Muscle layer of duodenum (tissue), 2 donors: ENCODE results near the gene ANKS1A.

ENCODE experiments used
- H3K27ac ChIP-seq: one replicate; pipeline ENCODE4 v1.7.0; 2013; ENCODE audit warnings: mild to moderate bottlenecking, low read length
- H3K27me3 ChIP-seq: one replicate; pipeline ENCODE4 v1.7.0; 2013; ENCODE audit warnings: low read depth, mild to moderate bottlenecking, control low read depth, low read length
- H3K36me3 ChIP-seq, 2 donors: one replicate each; pipeline ENCODE4 v1.7.0; 2013; ENCODE audit warnings: low read length in 2 of 2, control low read depth in 1 of 2, mild to moderate bottlenecking in 1 of 2; ENCODE audit not compliant: insufficient read depth in 2 of 2, control insufficient read depth in 1 of 2
- H3K4me1 ChIP-seq, 2 donors: one replicate each; pipeline ENCODE4 v1.7.0; 2013; ENCODE audit warnings: low read length in 2 of 2, mild to moderate bottlenecking in 2 of 2, control low read depth in 1 of 2, moderate library complexity in 1 of 2; ENCODE audit not compliant: insufficient read depth in 2 of 2, control insufficient read depth in 1 of 2
- H3K4me3 ChIP-seq, 2 donors: one replicate each; pipeline ENCODE4 v1.7.0; 2013; ENCODE audit warnings: low read length in 2 of 2, low read depth in 1 of 2, mild to moderate bottlenecking in 1 of 2
- H3K9me3 ChIP-seq, 2 donors: one replicate each; pipeline ENCODE4 v1.7.0; 2013; ENCODE audit warnings: low read length in 2 of 2, control low read depth in 1 of 2, mild to moderate bottlenecking in 1 of 2; ENCODE audit not compliant: control insufficient read depth in 1 of 2
- donor health status: healthy.

The ANKS1A gene

GRCh38 chr6:35061102-35061615 lies 172.1 kb downstream of the ANKS1A start:
- H3K4me1 ChIP-seq: peaks cover 0 to 70% of the 10 kb centered on the region in 2 donors
- no peaks in the 10 kb centered on the region for H3K27me3 ChIP-seq
- no peaks in the 10 kb centered on the region for H3K9me3 ChIP-seq
- H3K36me3 ChIP-seq: peaks cover 47 to 59% of the 10 kb centered on the region in 2 donors
- H3K4me3 ChIP-seq: peak overlapping the region in 1 of 2 donors; percentile 51
- no peak overlapping the region for H3K27ac ChIP-seq

DNA sequence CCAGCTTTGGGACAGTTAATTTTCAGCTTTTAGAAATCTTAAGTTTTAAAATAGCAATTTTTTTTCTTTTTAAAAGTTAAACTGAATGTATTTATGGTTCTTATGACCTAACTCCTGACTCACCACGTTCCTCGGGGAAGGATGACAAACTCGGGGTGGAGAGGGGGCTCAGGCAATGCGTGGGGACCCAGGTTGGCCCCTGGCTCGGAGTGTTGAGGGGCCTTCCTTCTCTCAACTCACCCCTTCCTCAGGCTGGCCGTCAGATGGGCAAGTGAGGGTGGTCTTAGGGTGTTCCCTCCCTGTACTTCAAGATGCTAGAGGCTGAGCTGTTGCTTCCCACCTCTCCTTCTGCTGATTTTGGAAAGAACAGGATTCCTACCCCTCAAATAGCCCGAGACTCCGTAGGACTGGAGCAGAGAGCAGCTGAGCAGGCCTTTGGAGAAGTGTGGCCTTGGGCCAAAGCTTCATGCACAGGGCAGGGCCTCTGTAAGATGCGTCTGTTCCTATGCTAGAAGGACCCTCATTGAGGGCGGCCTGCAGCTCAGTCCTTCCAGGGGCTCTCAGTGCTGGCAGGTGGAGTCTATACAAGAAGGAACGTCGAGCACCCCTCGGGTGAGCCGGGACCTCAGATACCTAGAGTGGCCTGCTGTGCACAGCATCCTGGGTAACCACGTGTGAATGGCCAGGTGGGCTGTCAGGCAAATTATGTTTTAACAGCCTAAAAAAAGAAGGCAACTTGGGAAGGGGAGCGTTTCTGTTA lies 172.8 kb downstream of the ANKS1A start:
- no peaks in the 10 kb centered on the region for H3K9me3 ChIP-seq
- H3K27ac ChIP-seq: no peak overlapping the region
- H3K36me3 ChIP-seq: peaks cover 50 to 66% of the 10 kb centered on the region in 2 donors
- peaks cover 0 to 70% of the 10 kb centered on the region in 2 donors for H3K4me1 ChIP-seq
- H3K4me3 ChIP-seq: peak overlapping the region in 1 of 2 donors; percentile 51
- no peaks in the 10 kb centered on the region for H3K27me3 ChIP-seq

DNA sequence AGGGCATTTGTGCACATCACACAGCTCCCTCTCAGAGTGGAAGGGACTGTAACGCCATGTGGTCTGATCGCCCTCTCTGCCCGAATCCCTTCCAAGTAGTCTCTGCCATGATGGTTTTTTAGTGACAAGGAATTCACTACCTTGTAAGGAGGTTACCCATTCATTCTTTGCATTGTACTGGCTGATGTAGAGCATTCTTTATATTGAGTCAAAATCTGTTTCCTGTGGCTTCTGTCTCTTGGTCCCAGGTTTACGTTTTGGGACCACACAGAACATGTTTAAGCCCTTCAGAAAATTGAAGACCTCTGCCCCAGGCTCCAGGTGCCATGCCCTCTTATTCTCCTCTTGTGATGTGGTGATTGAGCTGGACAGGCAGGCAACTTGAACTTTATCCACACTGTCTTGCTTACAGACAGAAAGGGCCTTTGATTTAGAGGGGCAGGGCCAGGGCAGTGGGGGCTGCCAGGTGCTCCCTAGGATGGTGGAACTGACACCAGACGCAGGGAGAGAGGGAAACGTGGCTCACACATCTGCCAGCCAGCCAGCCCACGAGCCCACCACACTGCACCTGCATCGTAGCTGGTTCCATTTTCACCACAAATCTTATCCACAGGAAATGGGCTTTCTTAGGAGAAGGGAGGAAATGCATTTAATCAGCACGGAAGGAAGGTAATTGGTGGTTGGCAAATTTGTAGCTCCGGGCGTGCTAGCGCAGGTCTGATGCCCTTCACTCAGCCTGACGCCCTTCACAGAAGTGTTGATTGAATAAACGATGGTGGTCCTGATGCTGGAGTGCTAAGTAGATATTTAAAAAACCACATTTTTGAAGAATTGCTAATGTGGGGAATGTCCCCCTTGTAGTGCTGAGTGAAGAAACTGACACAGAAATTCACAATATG lies 173.9 kb downstream of the ANKS1A start:
- peaks cover 0 to 69% of the 10 kb centered on the region in 2 donors for H3K4me1 ChIP-seq
- H3K27me3 ChIP-seq: no peaks in the 10 kb centered on the region
- H3K9me3 ChIP-seq: no peaks in the 10 kb centered on the region
- H3K4me3 ChIP-seq: no peak overlapping the region
- H3K27ac ChIP-seq: no peak overlapping the region
- H3K36me3 ChIP-seq: peaks cover 49 to 71% of the 10 kb centered on the region in 2 donors

GRCh38 chr6:35063701-35064280 lies 174.7 kb downstream of the ANKS1A start:
- Histone ChIP-seq H3K27ac (peak overlapping the region; percentile 61), H3K36me3 (peaks cover 40 to 65% of the 10 kb centered on the region in 2 donors), H3K4me3 (no peak overlapping the region), H3K4me1 (peaks cover 0 to 73% of the 10 kb centered on the region in 2 donors), H3K27me3 (no peaks in the 10 kb centered on the region), H3K9me3 (no peaks in the 10 kb centered on the region)

- Histone ChIP-seq H3K27ac (peak overlapping the region; percentile 61), H3K36me3 (peaks cover 40 to 60% of the 10 kb centered on the region in 2 donors), H3K4me1 (peaks cover 0 to 68% of the 10 kb centered on the region in 2 donors), H3K4me3 (no peak overlapping the region), H3K9me3 (no peaks in the 10 kb centered on the region), H3K27me3 (no peaks in the 10 kb centered on the region)
These were observed 175.2 kb downstream of the ANKS1A start for GRCh38 chr6:35064290-35064689.

- Histone ChIP-seq H3K27ac (peak overlapping the region; percentile 61), H3K4me1 (peaks cover 0 to 64% of the 10 kb centered on the region in 2 donors), H3K9me3 (no peaks in the 10 kb centered on the region), H3K36me3 (peaks cover 39 to 54% of the 10 kb centered on the region in 2 donors), H3K27me3 (no peaks in the 10 kb centered on the region), H3K4me3 (no peak overlapping the region)
These were observed 175.8 kb downstream of the ANKS1A start for GRCh38 chr6:35064757-35065440.

DNA sequence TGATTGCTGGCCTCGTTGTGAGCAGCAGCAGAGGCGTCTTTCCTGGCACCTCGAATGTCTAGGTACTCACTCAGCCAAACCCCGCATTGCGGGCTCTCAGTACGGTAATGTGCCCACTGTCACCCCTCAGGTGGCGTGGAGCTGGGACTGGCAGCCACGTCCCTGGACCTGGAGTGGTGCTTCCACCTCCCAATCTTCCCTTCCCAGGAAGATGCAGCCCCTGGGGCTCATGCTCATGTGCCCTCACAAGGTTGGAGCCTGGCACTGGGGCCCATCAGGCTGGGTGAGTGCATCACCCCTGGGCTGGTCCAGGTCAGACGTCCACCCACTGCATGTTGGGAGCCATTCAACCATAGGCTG lies 176.4 kb downstream of the ANKS1A start:
- Histone ChIP-seq H3K27me3 (no peaks in the 10 kb centered on the region), H3K4me1 (peaks cover 0 to 61% of the 10 kb centered on the region in 2 donors), H3K9me3 (no peaks in the 10 kb centered on the region), H3K27ac (no peak overlapping the region), H3K4me3 (no peak overlapping the region), H3K36me3 (peaks cover 34 to 49% of the 10 kb centered on the region in 2 donors)

DNA sequence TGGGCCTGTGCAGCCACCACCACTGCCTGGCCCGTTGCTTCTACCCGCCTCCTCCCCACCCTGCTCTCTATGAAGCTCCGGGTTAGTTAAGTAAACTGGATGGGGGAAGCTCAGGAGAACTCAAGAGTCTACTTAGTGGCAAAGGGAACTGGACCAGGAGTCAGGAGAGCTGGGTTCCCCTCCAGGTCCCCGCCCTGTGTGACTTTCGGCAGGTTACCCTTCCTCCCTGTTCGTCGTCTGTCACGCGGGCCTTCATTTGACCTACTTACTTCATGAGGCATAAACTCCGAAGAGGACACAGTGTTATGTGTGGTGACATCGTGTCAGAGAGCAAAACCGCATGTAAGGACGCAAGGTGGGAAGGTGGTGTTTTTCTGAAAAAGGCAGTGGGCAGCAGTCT lies 176.8 kb downstream of the ANKS1A start:
- Histone ChIP-seq H3K27me3 (no peaks in the 10 kb centered on the region), H3K4me1 (peaks cover 0 to 56% of the 10 kb centered on the region in 2 donors), H3K9me3 (no peaks in the 10 kb centered on the region), H3K4me3 (no peak overlapping the region), H3K27ac (no peak overlapping the region), H3K36me3 (peaks cover 30 to 47% of the 10 kb centered on the region in 2 donors)

DNA sequence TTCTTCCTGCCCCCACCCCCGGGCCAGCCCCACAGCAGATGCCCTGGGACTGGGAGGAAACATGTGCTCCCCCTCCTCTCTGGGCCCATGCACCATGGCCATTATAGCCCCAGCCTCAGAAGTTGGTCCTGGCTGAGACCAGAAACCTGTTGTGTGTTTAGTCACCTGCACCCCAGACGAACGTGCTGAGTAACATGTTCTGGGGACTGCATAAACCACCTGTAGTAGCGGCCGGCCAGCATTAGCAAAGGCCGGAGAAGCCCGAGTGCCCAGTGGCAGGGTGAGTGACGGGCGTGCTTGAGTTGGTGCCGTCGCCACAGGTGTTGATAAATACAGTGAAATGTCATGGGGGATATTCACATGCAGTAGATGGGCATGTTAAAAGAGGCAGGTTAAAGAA lies 178.2 kb downstream of the ANKS1A start:
- no peak overlapping the region for H3K27ac ChIP-seq
- peaks cover 18 to 48% of the 10 kb centered on the region in 2 donors for H3K36me3 ChIP-seq
- H3K4me3 ChIP-seq: no peak overlapping the region

GRCh38 chr6:35068206-35068605 lies 179.2 kb downstream of the ANKS1A start:
- Histone ChIP-seq H3K36me3 (peaks cover 19 to 46% of the 10 kb centered on the region in 2 donors), H3K4me1 (peaks cover 0 to 58% of the 10 kb centered on the region in 2 donors), H3K4me3 (no peak overlapping the region), H3K27me3 (no peaks in the 10 kb centered on the region), H3K9me3 (no peaks in the 10 kb centered on the region), H3K27ac (peak overlapping the region; percentile 45)

More for the DNA sequence above, 178.2 kb downstream of the ANKS1A start:
- no peaks in the 10 kb centered on the region for H3K27me3 ChIP-seq
- peaks cover 0 to 55% of the 10 kb centered on the region in 2 donors for H3K4me1 ChIP-seq
- no peaks in the 10 kb centered on the region for H3K9me3 ChIP-seq
